HG02938 (cell line): Measurements from ENCODE around the gene IYD.
"Not testable (repeated sequence)": the region's sequence is repeated elsewhere in the genome, so short reads cannot be mapped to it uniquely, and the experiment has no call there.

Source experiments
- ATAC-seq: cut with Tn5 transposase; IDR thresholded peaks from one replicate; pipeline ENCODE4 v1.9.1; 2021; ENCODE audit warnings: mild to moderate bottlenecking, moderate library complexity; ENCODE audit not compliant: unreplicated experiment

IYD gene

DNA sequence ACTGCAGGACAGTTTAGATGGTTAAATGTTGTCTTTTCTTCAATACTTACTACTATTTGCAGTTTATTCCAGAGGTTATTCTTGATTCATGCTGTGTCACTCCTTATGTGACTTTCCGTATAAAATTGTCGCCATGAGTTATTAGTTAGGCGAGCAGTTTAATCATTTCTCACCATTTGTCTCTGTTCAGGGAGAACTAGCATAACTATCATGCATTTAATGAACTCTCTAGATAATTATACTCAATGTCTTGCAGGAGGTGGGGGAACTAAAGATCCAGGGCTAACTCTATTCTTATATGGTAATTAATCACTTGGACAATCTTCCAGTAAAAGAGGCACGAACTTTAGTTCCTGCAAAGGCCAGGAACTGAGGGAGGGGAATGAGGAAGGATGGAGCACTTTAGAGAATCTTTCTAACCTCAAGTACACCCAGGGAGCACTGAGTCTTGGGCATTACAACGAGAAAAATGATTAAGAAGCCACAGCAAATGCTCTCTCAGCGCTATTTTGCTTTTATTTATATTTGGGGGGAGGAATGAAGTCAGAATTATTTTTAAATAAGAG, 58.3 kb downstream of the IYD start:
- no peak for ATAC-seq

GRCh38 chr6:150427843-150428242, 59.0 kb downstream of the IYD start:
- no peak for ATAC-seq

GRCh38 chr6:150430815-150431214, 62.0 kb downstream of the IYD start:
- ATAC-seq = no peak

- ATAC-seq = no peak
Observed at GRCh38 chr6:150435360-150435759, 66.5 kb downstream of the IYD start.

DNA sequence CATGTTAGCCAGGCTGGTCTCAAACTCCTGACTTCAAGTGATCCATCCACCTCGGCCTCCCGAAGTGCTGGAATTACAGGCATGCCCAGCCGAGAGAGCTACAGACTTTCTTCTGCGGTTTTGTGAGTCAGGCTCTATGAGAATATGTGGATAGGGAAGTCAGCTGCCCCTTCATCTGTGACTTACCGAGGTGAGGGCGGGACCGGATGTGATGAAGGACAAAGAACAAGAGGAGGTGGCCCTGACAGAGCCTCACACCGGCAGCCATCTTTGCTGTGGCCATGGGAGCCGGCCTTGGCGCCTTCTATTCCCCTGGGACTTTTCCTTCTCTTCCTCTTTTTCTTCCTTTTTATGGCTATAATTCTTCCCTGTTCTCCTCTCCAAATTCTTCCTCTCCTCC, 67.0 kb downstream of the IYD start:
- ATAC-seq = no peak

DNA sequence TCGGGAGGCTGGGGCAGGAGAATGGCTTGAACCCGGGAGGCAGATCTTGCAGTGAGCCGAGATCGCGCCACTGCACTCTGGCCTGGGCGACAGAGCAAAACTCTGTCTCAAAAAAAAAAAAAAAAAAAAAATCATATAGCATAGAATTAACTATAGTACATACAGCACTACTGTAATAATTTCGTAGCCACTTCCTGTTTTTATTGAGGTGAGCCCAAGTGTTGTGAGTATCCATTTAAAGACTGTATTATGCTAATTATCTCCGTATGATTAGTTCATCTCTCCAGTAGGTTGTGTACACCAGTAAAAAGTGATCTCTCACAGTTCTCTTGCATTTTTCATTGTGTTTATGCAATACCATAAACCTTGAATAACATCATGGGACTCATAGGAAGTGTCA, 70.6 kb downstream of the IYD start:
- no peak for ATAC-seq

GRCh38 chr6:150443621-150444020, 74.8 kb downstream of the IYD start:
- no peak for ATAC-seq

DNA sequence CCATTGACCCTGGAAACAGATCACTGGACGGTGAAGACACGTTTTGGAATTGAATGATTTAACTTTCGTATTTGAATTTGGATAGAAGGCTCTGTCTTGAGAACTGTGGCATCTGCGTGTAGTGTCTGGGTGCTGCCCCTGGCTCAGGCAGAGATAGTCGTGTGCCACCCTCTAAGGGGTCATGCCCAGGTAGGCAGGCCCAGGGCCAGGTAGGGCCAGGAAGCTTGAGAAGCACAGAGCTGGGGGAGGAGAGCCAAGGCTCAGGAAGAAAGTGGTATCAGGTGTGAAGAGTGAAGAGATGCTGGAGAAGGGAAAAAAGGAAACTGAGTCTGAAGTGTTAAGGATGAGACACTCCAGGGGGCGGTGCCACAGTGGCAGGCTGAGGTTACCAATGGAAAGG, 75.5 kb downstream of the IYD start:
- no peak for ATAC-seq

GRCh38 chr6:150445486-150445885, 76.7 kb downstream of the IYD start:
- no peak for ATAC-seq

DNA sequence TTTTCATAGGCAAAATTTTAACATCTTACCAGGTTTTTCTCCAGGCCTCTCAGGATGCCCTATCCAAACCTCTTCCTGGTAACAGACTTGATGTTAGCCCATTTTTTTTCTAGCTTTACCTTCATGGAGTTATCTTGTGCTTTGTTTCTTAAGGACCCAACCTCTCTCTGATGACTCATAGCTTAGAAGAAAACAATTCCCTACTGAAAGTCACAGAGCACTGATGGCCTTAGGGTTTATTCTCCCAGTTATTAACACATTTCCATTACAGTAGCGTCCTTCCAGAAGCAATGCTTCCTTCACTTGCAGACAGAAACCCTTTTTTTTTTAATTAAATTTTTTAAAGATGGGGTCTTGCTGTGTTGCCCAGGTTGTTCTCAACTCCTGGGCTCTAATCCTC, 79.4 kb downstream of the IYD start:
- no peak for ATAC-seq

DNA sequence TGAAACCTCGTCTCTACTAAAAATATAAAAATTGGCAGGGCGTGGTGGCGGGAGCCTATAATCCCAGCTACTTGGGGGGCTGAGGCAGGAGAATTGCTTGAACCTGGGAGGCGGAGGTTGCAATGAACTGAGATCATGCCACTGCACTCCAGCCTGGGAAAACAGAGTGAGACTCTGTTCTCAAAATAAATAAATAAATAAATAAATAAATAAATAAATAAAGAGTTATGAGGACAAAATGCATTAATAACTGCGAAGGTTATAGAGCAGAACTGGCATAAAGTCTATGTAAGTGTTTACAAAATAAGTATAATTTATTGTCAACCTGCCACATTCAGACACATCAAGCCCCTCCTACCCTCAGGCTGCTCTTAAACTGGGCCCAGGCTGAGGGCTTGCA, 80.2 kb downstream of the IYD start:
- not testable (repeated sequence) for ATAC-seq

DNA sequence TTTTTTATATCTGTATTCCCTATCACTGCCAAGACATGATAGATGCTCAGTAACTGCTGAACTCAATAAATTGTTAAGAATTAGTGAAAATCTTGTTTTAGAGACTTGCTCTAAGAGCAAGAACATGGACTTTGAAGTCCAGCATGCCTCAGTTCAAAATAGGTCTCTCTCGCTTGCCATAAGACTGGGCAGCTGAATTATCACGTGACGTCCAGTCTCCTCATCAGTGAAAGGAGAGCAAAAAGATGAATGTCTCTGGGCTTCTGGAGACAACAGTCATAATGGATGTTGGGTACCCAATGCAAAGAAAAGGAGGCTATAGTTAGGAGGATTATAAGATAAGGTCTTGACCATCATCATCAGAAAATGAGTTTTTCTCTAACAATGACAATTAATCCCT, 82.1 kb downstream of the IYD start:
- ATAC-seq = no peak

GRCh38 chr6:150451807-150452427, 83.1 kb downstream of the IYD start:
- no peak for ATAC-seq

GRCh38 chr6:150452428-150453243, 83.8 kb downstream of the IYD start:
- ATAC-seq = no peak

DNA sequence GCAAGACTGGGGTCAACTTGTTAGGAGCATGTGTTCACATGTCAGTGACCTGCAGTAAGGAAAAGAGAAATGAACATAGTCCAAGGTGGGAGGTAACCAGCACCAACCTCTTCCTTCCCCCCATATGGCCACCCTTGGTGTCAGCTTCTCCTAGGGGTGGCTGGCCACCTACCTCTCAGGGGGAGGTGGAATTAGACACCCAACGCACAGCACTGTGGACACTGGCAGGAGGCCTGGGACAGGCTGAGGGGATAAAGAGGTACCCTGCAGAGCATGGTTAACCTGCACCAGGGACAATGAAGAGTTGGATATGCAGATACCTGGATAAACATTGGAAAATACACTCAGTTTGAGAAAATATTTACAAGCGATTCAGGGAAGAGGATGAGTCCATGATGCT, 84.5 kb downstream of the IYD start:
- no peak for ATAC-seq
